HUES64 (cell line): ENCODE data around the gene LSM12. TPM values are rescaled to one million over a fixed set of nuclear protein-coding genes. Genes with fewer than 3 reads are reported as not detected.
A peak's percentile ranks its signal among the peaks of the same experiment; 100 is the strongest.

Source experiments
- H3K27ac ChIP-seq: 2 replicates; pipeline ENCODE4 v1.7.0; 2013; ENCODE audit warnings: low read depth, low read length, inconsistent platforms
- H3K27me3 ChIP-seq: 2 replicates; pipeline ENCODE4 v1.6.1; 2013; ENCODE audit warnings: mild to moderate bottlenecking, low read length; ENCODE audit not compliant: insufficient read depth
- H3K36me3 ChIP-seq: 2 replicates; pipeline ENCODE4 v1.6.1; 2013; ENCODE audit warnings: mild to moderate bottlenecking, low read length; ENCODE audit not compliant: insufficient read depth
- H3K4me1 ChIP-seq: 2 replicates; pipeline ENCODE4 v1.6.1; 2013; ENCODE audit warnings: mild to moderate bottlenecking, low read length, moderate library complexity; ENCODE audit not compliant: insufficient read depth
- H3K4me3 ChIP-seq: 2 replicates; pipeline ENCODE4 v1.5.1; 2013; ENCODE audit warnings: mild to moderate bottlenecking, low read length, moderate library complexity
- H3K9ac ChIP-seq: 2 replicates; pipeline ENCODE4 v1.6.1; 2013; ENCODE audit warnings: mild to moderate bottlenecking, low read depth, low read length
- H3K9me3 ChIP-seq: 2 replicates; pipeline ENCODE4 v1.6.1; 2013; ENCODE audit warnings: low read depth, low read length; ENCODE audit not compliant: insufficient read depth
- WGBS: fragments of 150-250, 120-280 bp; methylation state at CpG from one replicate; pipeline ENCODE4 v1.1.7; 2013; ENCODE audit warnings: missing lambda C conversion rate; 5-methylcytosine and 5-hydroxymethylcytosine counted together
- polyA plus RNA-seq, 2 experiments: library from polyadenylated mRNA; stranded (reverse); fragments of 50-300 nt; gene quantifications; one replicate each; pipeline ENCODE4 v1.2.3, GENCODE V29; 2013

LSM12 gene
- 80.8 TPM for polyA plus RNA-seq (2013, experiment 1 of 2)
- 75.9 TPM for polyA plus RNA-seq (2013, experiment 2 of 2)

GRCh38 chr17:44066204-44066930, at the start of gene LSM12:
Gene LSM12 (minus strand): TSS chr17:44066671. CDS start chr17:44066587, 84 bp downstream.
- under 1% methylated on average over 63 of the region's 65 CpGs for WGBS
- H3K9ac ChIP-seq = peak within 1 kb of the TSS; percentile 97
- peak within 1 kb of the TSS; percentile 72 for H3K4me3 ChIP-seq
- H3K9me3 ChIP-seq = no peaks in the 10 kb centered on the region
- H3K27ac ChIP-seq = peak within 1 kb of the TSS; percentile 97
- H3K36me3 ChIP-seq = peaks cover 28% of the 10 kb centered on the region
- no peaks in the 10 kb centered on the region for H3K27me3 ChIP-seq
- H3K4me1 ChIP-seq = peaks cover 11% of the 10 kb centered on the region

GRCh38 chr17:44115585-44116415, 49.3 kb upstream of the LSM12 start:
- Histone ChIP-seq H3K9me3 (no peaks in the 10 kb centered on the region), H3K9ac (no peak overlapping the region), H3K27ac (no peak overlapping the region), H3K4me3 (no peak overlapping the region), H3K36me3 (no peaks in the 10 kb centered on the region), H3K4me1 (peaks cover 45% of the 10 kb centered on the region), H3K27me3 (no peaks in the 10 kb centered on the region)
- WGBS = 70% methylated on average over 11 of the region's 11 CpGs

GRCh38 chr17:44113868-44114840, 47.7 kb upstream of the LSM12 start:
- no peaks in the 10 kb centered on the region for H3K36me3 ChIP-seq
- H3K4me3 ChIP-seq = no peak overlapping the region
- H3K4me1 ChIP-seq = peaks cover 36% of the 10 kb centered on the region
- no peak overlapping the region for H3K9ac ChIP-seq
- 93% methylated on average over 8 of the region's 9 CpGs for WGBS
- no peaks in the 10 kb centered on the region for H3K9me3 ChIP-seq
- H3K27ac ChIP-seq = no peak overlapping the region
- no peaks in the 10 kb centered on the region for H3K27me3 ChIP-seq

GRCh38 chr17:44113382-44113781, 46.9 kb upstream of the LSM12 start:
- Histone ChIP-seq H3K27me3 (no peaks in the 10 kb centered on the region), H3K9me3 (no peaks in the 10 kb centered on the region), H3K4me3 (no peak overlapping the region), H3K4me1 (peaks cover 33% of the 10 kb centered on the region), H3K36me3 (no peaks in the 10 kb centered on the region), H3K9ac (no peak overlapping the region), H3K27ac (no peak overlapping the region)
- WGBS = 88% methylated on average over 1 of the region's 1 CpG

- no peak overlapping the region for H3K4me3 ChIP-seq
- no peaks in the 10 kb centered on the region for H3K36me3 ChIP-seq
- H3K27ac ChIP-seq = no peak overlapping the region
- WGBS = 74% methylated on average over 4 of the region's 4 CpGs
- no peaks in the 10 kb centered on the region for H3K27me3 ChIP-seq
- peaks cover 33% of the 10 kb centered on the region for H3K4me1 ChIP-seq
- H3K9ac ChIP-seq = no peak overlapping the region
- H3K9me3 ChIP-seq = no peaks in the 10 kb centered on the region
These were observed 46.1 kb upstream of the LSM12 start for GRCh38 chr17:44112284-44113280.

- no peak overlapping the region for H3K9ac ChIP-seq
- 92% methylated on average over 3 of the region's 3 CpGs for WGBS
- peaks cover 26% of the 10 kb centered on the region for H3K4me1 ChIP-seq
- H3K27me3 ChIP-seq = no peaks in the 10 kb centered on the region
- H3K4me3 ChIP-seq = no peak overlapping the region
- H3K27ac ChIP-seq = no peak overlapping the region
- no peaks in the 10 kb centered on the region for H3K36me3 ChIP-seq
- no peaks in the 10 kb centered on the region for H3K9me3 ChIP-seq
These were observed 45.3 kb upstream of the LSM12 start for GRCh38 chr17:44111777-44112176.

GRCh38 chr17:44110823-44111633, 44.6 kb upstream of the LSM12 start:
- H3K4me1 ChIP-seq = peaks cover 29% of the 10 kb centered on the region
- no peaks in the 10 kb centered on the region for H3K27me3 ChIP-seq
- H3K4me3 ChIP-seq = peak overlapping the region; percentile 41
- WGBS = 13% methylated on average over 28 of the region's 28 CpGs
- no peaks in the 10 kb centered on the region for H3K36me3 ChIP-seq
- H3K27ac ChIP-seq = peak overlapping the region; percentile 63; the same call in 1 of the 2 replicates
- H3K9me3 ChIP-seq = no peaks in the 10 kb centered on the region
- H3K9ac ChIP-seq = peak overlapping the region; percentile 7; the same call in 1 of the 2 replicates

- peak overlapping the region; percentile 41; the same call in 1 of the 2 replicates for H3K4me3 ChIP-seq
- H3K9ac ChIP-seq = no peak overlapping the region
- H3K36me3 ChIP-seq = no peaks in the 10 kb centered on the region
- H3K9me3 ChIP-seq = no peaks in the 10 kb centered on the region
- H3K27me3 ChIP-seq = no peaks in the 10 kb centered on the region
- peaks cover 33% of the 10 kb centered on the region for H3K4me1 ChIP-seq
- H3K27ac ChIP-seq = no peak overlapping the region
- 90% methylated on average over 10 of the region's 10 CpGs for WGBS
These were observed 43.7 kb upstream of the LSM12 start for GRCh38 chr17:44110011-44110686.

GRCh38 chr17:44109312-44109630, 42.8 kb upstream of the LSM12 start:
- Histone ChIP-seq H3K36me3 (no peaks in the 10 kb centered on the region), H3K4me1 (peaks cover 33% of the 10 kb centered on the region), H3K9ac (no peak overlapping the region), H3K27me3 (no peaks in the 10 kb centered on the region), H3K9me3 (no peaks in the 10 kb centered on the region), H3K27ac (no peak overlapping the region), H3K4me3 (no peak overlapping the region)
- 67% methylated on average over 4 of the region's 4 CpGs for WGBS
